HG03469 (cell line): ENCODE data around the gene EGFR.
"Not testable (repeated sequence)": the region's sequence is repeated elsewhere in the genome, so short reads cannot be mapped to it uniquely, and the experiment has no call there.

Experiments used
- ATAC-seq: cut with Tn5 transposase; IDR thresholded peaks from one replicate; pipeline ENCODE4 v1.9.1; 2021; ENCODE audit warnings: mild to moderate bottlenecking, moderate library complexity, moderate number of reproducible peaks; ENCODE audit not compliant: unreplicated experiment

Gene EGFR

DNA sequence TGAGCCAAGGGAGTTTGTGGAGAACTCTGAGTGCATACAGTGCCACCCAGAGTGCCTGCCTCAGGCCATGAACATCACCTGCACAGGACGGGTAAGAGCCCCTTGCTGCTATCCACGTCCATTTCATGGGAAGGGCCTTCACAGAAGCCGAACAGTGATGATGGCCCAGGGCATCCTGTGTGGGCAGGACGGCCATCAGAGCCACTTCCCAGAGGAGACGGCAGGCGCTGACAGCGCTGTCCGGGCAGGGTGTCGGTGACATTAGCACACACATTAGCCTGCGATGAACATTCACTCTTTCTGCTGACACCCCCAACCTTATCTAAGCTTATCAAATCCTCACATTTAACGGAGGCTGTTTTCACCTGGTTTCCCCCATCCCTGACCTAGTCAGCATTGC lies 144.9 kb downstream of the EGFR start:
- no peak for ATAC-seq

DNA sequence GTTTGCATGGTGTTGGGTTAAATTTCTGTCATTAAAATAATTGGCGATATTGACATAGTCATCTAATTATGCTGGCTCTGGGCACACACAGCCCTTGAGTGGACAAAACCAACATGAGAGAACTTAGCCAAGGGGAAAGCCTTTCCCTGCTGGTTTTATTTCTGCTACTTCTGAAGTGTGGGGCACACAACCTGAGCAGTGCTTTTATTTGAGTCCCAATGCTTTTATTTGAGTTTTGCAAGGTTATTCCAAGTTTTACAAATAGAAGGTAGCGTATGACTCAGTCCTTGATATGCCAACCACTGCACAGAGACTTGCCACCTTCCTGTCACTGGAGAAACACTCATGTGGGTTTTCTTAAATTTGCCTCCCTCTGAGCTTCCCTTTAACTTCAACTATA lies 145.7 kb downstream of the EGFR start:
- ATAC-seq = no peak

DNA sequence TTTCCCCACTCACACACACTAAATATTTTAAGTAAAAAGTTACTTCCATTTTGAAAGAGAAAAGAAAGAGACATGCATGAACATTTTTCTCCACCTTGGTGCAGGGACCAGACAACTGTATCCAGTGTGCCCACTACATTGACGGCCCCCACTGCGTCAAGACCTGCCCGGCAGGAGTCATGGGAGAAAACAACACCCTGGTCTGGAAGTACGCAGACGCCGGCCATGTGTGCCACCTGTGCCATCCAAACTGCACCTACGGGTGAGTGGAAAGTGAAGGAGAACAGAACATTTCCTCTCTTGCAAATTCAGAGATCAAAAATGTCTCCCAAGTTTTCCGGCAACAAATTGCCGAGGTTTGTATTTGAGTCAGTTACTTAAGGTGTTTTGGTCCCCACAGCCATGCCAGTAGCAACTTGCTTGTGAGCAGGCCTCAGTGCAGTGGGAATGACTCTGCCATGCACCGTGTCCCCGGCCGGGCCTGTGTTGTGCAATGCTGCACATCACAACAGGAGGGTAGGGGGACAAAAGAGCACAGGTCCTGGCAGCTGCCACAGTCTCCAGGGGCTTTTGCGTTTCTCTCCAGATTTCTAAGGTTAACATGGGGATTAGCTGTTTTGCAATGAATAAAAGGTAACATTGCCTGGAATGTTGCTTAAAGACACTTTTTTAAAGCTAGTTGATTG lies 146.5 kb downstream of the EGFR start:
- no peak for ATAC-seq

DNA sequence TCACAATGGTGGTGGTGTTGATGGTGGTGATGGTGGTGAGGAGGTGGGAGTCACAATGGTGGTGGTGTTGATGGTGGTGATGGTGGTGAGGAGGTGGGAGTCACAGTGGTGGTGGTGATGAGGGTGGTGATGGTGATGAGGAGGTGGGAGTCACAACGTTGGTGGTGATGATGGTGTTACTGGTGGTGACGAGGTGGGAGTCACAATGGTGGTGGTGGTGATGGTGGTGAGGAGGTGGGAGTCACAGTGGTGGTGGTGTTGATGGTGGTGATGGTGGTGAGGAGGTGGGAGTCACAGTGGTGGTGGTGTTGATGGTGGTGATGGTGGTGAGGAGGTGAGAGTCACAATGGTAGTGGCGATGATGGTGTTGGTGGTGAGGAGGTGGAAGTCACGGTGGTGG lies 148.5 kb downstream of the EGFR start:
- ATAC-seq = not testable (repeated sequence)

DNA sequence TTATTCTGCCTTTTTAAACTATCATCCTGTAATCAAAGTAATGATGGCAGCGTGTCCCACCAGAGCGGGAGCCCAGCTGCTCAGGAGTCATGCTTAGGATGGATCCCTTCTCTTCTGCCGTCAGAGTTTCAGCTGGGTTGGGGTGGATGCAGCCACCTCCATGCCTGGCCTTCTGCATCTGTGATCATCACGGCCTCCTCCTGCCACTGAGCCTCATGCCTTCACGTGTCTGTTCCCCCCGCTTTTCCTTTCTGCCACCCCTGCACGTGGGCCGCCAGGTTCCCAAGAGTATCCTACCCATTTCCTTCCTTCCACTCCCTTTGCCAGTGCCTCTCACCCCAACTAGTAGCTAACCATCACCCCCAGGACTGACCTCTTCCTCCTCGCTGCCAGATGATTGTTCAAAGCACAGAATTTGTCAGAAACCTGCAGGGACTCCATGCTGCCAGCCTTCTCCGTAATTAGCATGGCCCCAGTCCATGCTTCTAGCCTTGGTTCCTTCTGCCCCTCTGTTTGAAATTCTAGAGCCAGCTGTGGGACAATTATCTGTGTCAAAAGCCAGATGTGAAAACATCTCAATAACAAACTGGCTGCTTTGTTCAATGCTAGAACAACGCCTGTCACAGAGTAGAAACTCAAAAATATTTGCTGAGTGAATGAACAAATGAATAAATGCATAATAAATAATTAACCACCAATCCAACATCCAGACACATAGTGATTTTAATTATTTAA lies 151.7 kb downstream of the EGFR start:
- ATAC-seq = no peak

DNA sequence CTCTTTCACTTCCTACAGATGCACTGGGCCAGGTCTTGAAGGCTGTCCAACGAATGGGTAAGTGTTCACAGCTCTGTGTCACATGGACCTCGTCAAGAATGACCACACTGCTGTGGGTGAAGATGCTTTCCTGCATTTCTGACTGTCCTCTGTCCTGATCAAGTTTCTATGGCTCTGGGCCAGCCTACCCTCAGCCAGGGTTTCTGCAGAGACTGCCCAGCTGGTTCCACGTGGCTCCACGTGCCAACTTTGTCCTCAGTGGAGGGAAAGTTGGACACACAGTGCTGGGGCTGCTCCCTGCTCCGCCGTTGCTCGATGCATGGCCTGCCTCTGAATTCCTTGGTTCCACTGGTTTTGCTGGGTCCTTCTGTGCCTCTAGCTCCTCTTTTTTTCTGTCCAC lies 152.3 kb downstream of the EGFR start:
- ATAC-seq = no peak

DNA sequence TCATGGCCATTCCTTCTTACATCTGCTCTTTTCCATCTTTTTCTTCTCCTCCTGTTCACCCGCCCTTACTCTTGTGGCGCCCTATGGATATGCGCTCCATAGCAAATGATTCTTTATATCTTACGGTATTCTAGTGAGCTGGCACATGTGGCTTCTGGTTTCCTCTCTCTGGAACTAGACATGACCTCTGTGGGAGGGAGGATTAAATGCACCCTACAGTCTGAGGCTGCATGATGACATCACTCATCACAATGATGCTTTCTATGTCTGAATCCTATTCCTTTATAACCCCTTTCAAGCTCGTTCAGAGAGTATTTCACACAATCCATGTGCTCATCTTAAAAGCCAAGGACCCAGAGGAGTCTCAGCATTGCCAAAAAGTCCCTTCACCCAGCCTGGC lies 153.3 kb downstream of the EGFR start:
- no peak for ATAC-seq

DNA sequence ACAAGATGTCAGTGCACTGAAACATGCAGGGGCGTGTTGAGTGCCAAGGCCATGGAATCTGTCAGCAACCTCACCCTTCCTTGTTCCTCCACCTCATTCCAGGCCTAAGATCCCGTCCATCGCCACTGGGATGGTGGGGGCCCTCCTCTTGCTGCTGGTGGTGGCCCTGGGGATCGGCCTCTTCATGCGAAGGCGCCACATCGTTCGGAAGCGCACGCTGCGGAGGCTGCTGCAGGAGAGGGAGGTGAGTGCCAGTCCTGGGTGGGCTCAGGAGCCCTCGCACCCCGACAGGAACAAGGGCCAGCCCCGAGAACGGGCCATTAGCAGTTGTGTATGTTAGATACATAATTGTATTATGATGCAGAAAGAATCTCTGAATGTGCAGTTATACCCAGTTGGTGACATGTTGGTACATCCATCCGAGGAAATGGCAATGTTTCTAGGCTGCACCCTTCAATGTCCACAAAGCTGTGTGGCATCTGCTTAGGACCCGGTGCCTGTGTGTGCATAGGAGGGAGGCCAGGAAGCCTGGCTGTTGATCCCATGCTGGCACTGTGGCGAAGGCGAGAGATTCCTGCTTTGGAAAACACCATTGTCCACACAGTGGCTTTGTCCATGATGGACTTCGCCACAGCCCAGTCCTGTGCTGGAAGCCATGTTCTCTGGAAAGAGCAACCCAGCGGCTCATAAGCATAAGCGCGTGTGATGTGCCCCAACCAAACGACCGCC lies 154.2 kb downstream of the EGFR start:
- no peak for ATAC-seq

DNA sequence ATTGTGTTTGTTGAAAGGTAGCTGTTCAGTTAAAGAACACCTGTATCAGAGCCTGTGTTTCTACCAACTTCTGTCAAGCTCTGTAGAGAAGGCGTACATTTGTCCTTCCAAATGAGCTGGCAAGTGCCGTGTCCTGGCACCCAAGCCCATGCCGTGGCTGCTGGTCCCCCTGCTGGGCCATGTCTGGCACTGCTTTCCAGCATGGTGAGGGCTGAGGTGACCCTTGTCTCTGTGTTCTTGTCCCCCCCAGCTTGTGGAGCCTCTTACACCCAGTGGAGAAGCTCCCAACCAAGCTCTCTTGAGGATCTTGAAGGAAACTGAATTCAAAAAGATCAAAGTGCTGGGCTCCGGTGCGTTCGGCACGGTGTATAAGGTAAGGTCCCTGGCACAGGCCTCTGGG lies 154.9 kb downstream of the EGFR start:
- no peak for ATAC-seq

DNA sequence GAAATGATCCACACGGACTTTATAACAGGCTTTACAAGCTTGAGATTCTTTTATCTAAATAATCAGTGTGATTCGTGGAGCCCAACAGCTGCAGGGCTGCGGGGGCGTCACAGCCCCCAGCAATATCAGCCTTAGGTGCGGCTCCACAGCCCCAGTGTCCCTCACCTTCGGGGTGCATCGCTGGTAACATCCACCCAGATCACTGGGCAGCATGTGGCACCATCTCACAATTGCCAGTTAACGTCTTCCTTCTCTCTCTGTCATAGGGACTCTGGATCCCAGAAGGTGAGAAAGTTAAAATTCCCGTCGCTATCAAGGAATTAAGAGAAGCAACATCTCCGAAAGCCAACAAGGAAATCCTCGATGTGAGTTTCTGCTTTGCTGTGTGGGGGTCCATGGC lies 155.6 kb downstream of the EGFR start:
- no peak for ATAC-seq

DNA sequence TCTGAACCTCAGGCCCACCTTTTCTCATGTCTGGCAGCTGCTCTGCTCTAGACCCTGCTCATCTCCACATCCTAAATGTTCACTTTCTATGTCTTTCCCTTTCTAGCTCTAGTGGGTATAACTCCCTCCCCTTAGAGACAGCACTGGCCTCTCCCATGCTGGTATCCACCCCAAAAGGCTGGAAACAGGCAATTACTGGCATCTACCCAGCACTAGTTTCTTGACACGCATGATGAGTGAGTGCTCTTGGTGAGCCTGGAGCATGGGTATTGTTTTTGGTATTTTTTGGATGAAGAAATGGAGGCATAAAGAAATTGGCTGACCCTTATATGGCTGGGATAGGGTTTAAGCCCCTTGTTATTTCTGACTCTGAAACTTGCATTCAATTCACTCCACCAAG lies 156.0 kb downstream of the EGFR start:
- no peak for ATAC-seq

DNA sequence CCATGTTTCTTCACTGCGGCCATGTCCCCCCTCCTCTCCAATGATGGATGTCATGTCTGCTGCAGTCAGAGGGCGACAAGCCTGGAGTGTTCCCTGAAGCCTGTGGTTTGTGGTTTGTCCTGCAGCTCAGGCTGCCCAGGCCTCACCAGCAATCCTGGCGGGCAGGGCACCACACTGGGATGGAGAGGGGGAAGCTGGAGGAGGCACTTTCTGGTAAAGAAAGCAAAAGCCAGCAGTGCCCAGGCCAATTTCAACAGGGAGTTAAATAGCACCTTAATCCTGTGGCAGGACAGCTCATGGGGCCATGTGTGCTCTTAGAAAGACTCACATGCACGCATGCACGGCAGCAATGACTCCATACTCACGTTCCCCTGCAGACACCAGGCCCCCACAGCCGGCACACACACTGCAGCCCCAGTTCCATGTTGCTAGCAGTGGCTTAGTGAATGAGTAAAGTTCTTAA lies 158.3 kb downstream of the EGFR start:
- no peak for ATAC-seq

DNA sequence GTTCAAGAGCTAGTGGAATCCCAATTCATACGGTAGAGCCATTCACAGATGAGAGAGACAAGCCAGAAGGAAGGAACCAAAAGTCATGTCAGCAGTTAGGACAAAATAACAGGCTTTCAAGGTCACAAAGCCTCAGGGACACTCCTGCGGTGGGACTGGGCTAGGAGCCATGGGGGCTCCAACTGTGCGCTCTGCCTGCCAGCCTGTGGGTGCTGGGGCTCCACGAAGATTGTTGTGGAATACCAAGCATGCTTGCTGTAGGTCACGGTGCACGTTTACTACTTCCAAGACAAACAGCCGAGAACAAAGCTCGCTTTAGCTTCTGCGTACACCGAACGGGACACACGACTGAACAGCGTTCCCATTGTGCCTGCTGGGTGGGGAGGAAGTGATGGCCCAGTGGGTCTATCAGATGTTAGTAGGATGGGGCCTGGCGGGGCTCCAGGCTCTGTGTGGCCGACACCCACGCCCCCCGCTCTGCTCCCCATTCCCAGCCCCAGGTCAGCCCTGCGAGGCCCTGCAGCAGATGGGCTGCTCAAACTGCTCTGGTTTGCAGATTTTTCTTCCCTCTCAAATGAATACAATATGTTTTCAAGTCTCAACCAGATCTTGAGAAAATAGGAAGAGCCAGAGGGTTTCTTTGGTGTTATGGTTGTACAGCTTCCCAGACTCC lies 158.9 kb downstream of the EGFR start:
- ATAC-seq = no peak

DNA sequence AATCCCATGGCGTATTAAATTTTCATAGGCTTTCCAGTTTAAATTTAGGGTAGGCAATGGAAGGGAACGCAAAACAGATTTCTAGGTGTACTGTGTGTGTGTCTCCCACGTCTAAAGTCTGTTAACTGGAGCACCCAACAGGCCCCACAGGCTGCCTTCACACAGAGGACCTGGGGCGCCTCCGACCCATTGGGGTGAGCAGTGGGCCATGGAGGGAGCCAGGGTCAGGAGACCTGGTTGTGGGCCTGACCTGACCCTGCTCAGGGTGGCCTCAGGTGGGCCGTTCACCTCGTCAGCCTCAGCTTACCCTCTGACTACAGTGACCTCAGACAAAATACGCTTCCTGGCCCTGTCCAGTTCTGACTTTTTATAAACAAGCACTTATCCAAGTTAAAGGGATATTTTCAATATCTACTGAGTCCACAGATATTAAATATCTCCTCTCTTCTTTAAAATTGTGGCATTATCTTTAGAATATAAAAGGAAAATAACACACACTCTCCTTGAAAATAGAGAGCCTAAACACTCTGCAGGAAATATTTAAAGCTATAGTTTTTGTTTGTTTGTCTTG lies 159.6 kb downstream of the EGFR start:
- ATAC-seq = no peak

DNA sequence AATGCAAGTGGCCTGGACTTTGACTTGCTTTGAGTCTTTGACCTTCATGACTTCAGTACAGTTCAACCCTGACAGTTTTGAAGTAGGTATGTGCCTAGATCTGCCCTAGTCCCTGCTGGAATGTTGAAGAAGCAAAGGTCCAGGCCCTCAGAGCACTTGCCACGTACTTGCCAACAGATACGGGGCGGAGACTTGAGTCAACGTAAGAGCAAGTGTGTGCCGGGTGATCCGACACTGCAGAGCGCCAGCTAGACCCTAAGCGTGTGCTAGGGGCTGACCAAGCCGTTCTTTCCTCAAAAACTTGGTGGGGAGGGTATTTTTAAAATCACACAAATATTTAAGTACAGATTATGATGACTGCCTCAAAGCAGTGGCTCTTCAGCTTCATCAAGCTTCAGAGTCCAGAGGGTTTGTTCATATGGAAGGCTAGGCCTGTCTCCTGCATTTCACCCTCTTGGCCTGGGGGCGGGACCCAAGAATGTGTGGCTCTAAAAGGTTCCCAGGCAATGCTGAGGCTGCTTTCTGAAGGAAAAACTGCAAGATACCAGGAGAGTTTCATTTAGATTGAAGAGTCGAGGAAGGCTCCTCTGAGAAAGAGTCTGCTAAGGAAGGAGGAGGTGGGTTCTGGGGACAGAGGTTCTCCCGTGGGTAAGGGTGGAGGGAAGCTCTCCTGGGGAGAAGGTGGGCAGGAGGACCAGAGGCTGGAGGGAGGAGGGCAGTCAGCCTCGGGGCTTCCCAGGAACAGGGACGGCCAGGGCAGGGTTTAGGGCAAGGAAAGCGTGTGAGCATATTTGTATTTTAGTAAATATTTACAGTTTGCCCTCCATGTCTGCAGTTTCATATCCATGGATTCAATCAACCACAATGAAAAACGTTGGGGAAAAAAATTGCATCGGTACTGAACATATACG lies 160.3 kb downstream of the EGFR start:
- no peak for ATAC-seq

DNA sequence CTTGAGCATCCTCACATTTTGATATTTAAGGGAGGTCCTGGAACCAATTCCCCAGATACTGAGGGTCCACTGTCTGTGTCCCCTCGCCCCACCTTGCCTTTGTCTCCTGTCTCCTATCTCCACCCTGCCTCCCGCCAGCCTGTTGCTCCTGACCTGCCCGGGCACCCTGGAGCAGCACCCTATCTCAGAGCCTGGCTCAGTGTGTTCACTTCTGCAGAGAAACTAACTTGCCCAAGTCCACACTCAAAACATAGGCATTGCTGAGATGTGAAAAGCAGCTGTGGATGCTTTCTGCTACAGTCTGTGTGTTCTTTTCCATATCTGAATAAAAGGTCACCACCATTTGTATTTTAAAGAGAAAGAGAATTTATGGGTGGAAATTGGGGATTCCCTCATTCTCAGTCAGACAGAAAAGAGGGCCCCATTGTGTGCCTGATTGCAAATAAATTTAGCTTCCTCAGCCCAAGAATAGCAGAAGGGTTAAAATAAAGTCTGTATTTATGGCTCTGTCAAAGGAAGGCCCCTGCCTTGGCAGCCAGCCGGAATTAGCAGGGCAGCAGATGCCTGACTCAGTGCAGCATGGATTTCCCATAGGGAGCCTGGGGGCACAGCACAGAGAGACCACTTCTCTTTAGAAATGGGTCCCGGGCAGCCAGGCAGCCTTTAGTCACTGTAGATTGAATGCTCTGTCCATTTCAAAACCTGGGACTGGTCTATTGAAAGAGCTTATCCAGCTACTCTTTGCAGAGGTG lies 161.3 kb downstream of the EGFR start:
- ATAC-seq = no peak

DNA sequence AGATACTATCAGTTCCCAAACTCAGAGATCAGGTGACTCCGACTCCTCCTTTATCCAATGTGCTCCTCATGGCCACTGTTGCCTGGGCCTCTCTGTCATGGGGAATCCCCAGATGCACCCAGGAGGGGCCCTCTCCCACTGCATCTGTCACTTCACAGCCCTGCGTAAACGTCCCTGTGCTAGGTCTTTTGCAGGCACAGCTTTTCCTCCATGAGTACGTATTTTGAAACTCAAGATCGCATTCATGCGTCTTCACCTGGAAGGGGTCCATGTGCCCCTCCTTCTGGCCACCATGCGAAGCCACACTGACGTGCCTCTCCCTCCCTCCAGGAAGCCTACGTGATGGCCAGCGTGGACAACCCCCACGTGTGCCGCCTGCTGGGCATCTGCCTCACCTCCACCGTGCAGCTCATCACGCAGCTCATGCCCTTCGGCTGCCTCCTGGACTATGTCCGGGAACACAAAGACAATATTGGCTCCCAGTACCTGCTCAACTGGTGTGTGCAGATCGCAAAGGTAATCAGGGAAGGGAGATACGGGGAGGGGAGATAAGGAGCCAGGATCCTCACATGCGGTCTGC lies 162.2 kb downstream of the EGFR start:
- no peak for ATAC-seq

DNA sequence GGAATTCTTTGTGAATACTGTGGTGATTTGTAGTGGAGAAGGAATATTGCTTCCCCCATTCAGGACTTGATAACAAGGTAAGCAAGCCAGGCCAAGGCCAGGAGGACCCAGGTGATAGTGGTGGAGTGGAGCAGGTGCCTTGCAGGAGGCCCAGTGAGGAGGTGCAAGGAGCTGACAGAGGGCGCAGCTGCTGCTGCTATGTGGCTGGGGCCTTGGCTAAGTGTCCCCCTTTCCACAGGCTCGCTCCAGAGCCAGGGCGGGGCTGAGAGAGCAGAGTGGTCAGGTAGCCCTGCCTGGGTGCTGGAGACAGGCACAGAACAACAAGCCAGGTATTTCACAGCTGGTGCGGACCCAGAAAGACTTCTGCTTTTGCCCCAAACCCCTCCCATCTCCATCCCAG lies 162.9 kb downstream of the EGFR start:
- no peak for ATAC-seq

DNA sequence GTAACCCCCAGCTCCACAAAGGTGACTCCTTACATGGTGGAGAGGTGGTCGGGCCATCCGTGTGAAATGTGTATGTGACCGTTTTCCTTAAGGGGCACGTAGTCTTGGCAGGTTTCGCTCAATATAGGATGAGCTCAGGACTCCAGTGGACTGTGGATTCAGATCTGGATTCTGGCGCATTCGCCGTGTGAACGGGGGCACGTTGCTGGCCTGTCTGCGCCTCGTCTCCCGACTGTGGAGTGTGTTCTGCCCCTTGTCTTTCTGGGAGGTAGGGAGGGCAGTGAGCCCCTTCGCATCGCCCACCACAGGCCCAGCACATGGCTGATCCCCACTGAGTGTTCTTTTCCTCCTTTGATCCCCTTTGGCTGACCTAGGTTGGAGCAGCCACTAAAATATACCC lies 165.1 kb downstream of the EGFR start:
- ATAC-seq = no peak
